Measurements from ENCODE around the gene PLCH1.

GRCh38 chr3:155778462-155778861 is 33.6 kb upstream of the PLCH1 start:
- TF ChIP-seq, protein P1, sequence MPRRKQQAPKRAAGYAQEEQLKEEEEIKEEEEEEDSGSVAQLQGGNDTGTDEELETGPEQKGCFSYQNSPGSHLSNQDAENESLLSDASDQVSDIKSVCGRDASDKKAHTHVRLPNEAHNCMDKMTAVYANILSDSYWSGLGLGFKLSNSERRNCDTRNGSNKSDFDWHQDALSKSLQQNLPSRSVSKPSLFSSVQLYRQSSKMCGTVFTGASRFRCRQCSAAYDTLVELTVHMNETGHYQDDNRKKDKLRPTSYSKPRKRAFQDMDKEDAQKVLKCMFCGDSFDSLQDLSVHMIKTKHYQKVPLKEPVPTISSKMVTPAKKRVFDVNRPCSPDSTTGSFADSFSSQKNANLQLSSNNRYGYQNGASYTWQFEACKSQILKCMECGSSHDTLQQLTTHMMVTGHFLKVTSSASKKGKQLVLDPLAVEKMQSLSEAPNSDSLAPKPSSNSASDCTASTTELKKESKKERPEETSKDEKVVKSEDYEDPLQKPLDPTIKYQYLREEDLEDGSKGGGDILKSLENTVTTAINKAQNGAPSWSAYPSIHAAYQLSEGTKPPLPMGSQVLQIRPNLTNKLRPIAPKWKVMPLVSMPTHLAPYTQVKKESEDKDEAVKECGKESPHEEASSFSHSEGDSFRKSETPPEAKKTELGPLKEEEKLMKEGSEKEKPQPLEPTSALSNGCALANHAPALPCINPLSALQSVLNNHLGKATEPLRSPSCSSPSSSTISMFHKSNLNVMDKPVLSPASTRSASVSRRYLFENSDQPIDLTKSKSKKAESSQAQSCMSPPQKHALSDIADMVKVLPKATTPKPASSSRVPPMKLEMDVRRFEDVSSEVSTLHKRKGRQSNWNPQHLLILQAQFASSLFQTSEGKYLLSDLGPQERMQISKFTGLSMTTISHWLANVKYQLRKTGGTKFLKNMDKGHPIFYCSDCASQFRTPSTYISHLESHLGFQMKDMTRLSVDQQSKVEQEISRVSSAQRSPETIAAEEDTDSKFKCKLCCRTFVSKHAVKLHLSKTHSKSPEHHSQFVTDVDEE (CRISPR knock-in tag; IDR thresholded peaks at IDR 0.05), result no peak
- TF ChIP-seq, protein P2, sequence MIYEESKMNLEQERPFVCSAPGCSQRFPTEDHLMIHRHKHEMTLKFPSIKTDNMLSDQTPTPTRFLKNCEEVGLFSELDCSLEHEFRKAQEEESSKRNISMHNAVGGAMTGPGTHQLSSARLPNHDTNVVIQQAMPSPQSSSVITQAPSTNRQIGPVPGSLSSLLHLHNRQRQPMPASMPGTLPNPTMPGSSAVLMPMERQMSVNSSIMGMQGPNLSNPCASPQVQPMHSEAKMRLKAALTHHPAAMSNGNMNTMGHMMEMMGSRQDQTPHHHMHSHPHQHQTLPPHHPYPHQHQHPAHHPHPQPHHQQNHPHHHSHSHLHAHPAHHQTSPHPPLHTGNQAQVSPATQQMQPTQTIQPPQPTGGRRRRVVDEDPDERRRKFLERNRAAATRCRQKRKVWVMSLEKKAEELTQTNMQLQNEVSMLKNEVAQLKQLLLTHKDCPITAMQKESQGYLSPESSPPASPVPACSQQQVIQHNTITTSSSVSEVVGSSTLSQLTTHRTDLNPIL (CRISPR knock-in tag; IDR thresholded peaks at IDR 0.05; ENCODE audit: low read depth), result no peak
- TF ChIP-seq TCF4 (CRISPR knock-in tag; IDR thresholded peaks at IDR 0.05; ENCODE audit: borderline replicate concordance), result no peak
